SK-N-SH treated with all-trans-retinoic acid at 6 μM for 48 hours (cell line): ENCODE results near the gene ACAD10.

Experiments used
- ARNTL ChIP-seq: fragments of 450-650 bp; formaldehyde crosslinking; IDR thresholded peaks from 2 replicates; pipeline ENCODE4 v1.5.0; 2020; ENCODE audit warnings: low read depth, mild to moderate bottlenecking, moderate library complexity, borderline replicate concordance
- BACH2 ChIP-seq: fragments of 250-450 bp; sonication (Bioruptor Pico); IDR thresholded peaks from 2 replicates; pipeline ENCODE4 v1.9.0; 2021; ENCODE audit warnings: mild to moderate bottlenecking, borderline replicate concordance
- CREB5 ChIP-seq: fragments of 250-450 bp; sonication (Bioruptor Pico); IDR thresholded peaks from 2 replicates; pipeline ENCODE4 v1.5.1; 2020; ENCODE audit warnings: low read depth, mild to moderate bottlenecking, moderate library complexity
- CSRNP3 ChIP-seq: fragments of 250-450 bp; sonication (Bioruptor Pico); IDR thresholded peaks from 2 replicates; pipeline ENCODE4 v1.5.1; 2021; ENCODE audit warnings: mild to moderate bottlenecking, moderate library complexity
- ESRRG ChIP-seq: fragments of 250-450 bp; sonication (Bioruptor Pico); IDR thresholded peaks from 2 replicates; pipeline ENCODE4 v1.6.1; 2021; ENCODE audit warnings: mild to moderate bottlenecking
- ISL1 ChIP-seq: fragments of 250-450 bp; sonication (Bioruptor Pico); IDR thresholded peaks from 2 replicates; pipeline ENCODE4 v2.1.2; 2022; ENCODE audit warnings: mild to moderate bottlenecking, moderate library complexity
- PPARA ChIP-seq: fragments of 250-450 bp; sonication (Bioruptor Pico); IDR thresholded peaks from 2 replicates; pipeline ENCODE4 v1.5.0; 2020; ENCODE audit warnings: mild to moderate bottlenecking, borderline replicate concordance
- RARB ChIP-seq: fragments of 250-450 bp; sonication (Bioruptor Pico); IDR thresholded peaks from 2 replicates; pipeline ENCODE4 v1.8.0; 2021; ENCODE audit warnings: mild to moderate bottlenecking, moderate library complexity
- TCF4 ChIP-seq: fragments of 250-450 bp; sonication (Bioruptor Pico); IDR thresholded peaks from 2 replicates; pipeline ENCODE4 v1.8.0; 2021; ENCODE audit warnings: mild to moderate bottlenecking, moderate library complexity, borderline replicate concordance
- ZC3H10 ChIP-seq: fragments of 250-450 bp; sonication (Bioruptor Pico); IDR thresholded peaks from 2 replicates; pipeline ENCODE4 v1.5.1; 2021; ENCODE audit warnings: mild to moderate bottlenecking, moderate library complexity
- ZFP3 ChIP-seq: fragments of 250-450 bp; sonication (Bioruptor Pico); IDR thresholded peaks from 2 replicates; pipeline ENCODE4 v1.5.0; 2020; ENCODE audit warnings: mild to moderate bottlenecking, moderate library complexity
- ZNF8 ChIP-seq: fragments of 450-650 bp; formaldehyde crosslinking; IDR thresholded peaks from 2 replicates; pipeline ENCODE4 v1.5.0; 2020; ENCODE audit warnings: mild to moderate bottlenecking, moderate library complexity

- TF ChIP-seq BACH2, result no peak
- TF ChIP-seq ARNTL, result no peak
- no peak for TF ChIP-seq RARB
- no peak for TF ChIP-seq ZC3H10 (CRISPR knock-in tag)
- TF ChIP-seq ZNF8 (CRISPR knock-in tag), result no peak
- no peak for TF ChIP-seq ZFP3 (CRISPR knock-in tag)
- TF ChIP-seq TCF4, result no peak
- no peak for TF ChIP-seq PPARA
- no peak for TF ChIP-seq CREB5 (CRISPR knock-in tag)
- TF ChIP-seq ESRRG (CRISPR knock-in tag), result no peak
- TF ChIP-seq CSRNP3 (CRISPR knock-in tag), result no peak
- TF ChIP-seq ISL1 (CRISPR knock-in tag), result no peak
Observed at GRCh38 chr12:111687255-111687654, 1.4 kb downstream of the ACAD10 start.
